Activated naive CD4-positive, alpha-beta T cell treated with Interleukin-2 at 50 U/mL for 16 hours (primary cell): ENCODE measurements around the gene MGAT3.
A peak's percentile ranks its signal among the peaks of the same experiment; 100 is the strongest.
"Not testable (repeated sequence)": the region's sequence is repeated elsewhere in the genome, so short reads cannot be mapped to it uniquely, and the experiment has no call there.

Experiments used
- DNase-seq: peaks from one replicate; pipeline ENCODE4 v3.0.0-alpha.2; 2020

The MGAT3 gene

GRCh38 chr22:39518144-39518786 lies 61.5 kb downstream of the MGAT3 start:
- no peak for DNase-seq

GRCh38 chr22:39518996-39519680 lies 62.3 kb downstream of the MGAT3 start:
- DNase-seq, result peak; percentile 40

GRCh38 chr22:39519681-39520225 lies 62.9 kb downstream of the MGAT3 start:
- DNase-seq, result peak; percentile 96

- peak; percentile 92 for DNase-seq
Measured at GRCh38 chr22:39520226-39521105, 63.7 kb downstream of the MGAT3 start, which contains the start of gene ATF4. Gene ATF4 (plus strand): TSS chr22:39520562. CDS start chr22:39521446, 884 bp downstream.

- not testable (repeated sequence) for DNase-seq
Measured at GRCh38 chr22:39521106-39521885, 64.5 kb downstream of the MGAT3 start.

- not testable (repeated sequence) for DNase-seq
Measured at GRCh38 chr22:39522091-39522490, 65.3 kb downstream of the MGAT3 start.

GRCh38 chr22:39522567-39523300 lies 65.9 kb downstream of the MGAT3 start:
- DNase-seq, result peak; percentile 27

- no peak for DNase-seq
Measured at GRCh38 chr22:39524089-39524752, 67.4 kb downstream of the MGAT3 start.

GRCh38 chr22:39524753-39525657 lies 68.2 kb downstream of the MGAT3 start:
- no peak for DNase-seq

- DNase-seq, result no peak
Measured at GRCh38 chr22:39525658-39525975, 68.8 kb downstream of the MGAT3 start.

- DNase-seq, result no peak
Measured at GRCh38 chr22:39526736-39527171, 69.9 kb downstream of the MGAT3 start.

GRCh38 chr22:39527481-39527961 lies 70.7 kb downstream of the MGAT3 start:
- DNase-seq, result no peak

GRCh38 chr22:39528080-39528661 lies 71.4 kb downstream of the MGAT3 start:
- DNase-seq, result no peak

GRCh38 chr22:39528681-39529486 lies 72.1 kb downstream of the MGAT3 start:
- DNase-seq, result peak; percentile 91

- DNase-seq, result no peak
Measured at GRCh38 chr22:39529487-39529851, 72.7 kb downstream of the MGAT3 start.

GRCh38 chr22:39530116-39530515 lies 73.3 kb downstream of the MGAT3 start:
- DNase-seq, result no peak

- DNase-seq, result no peak
Measured at GRCh38 chr22:39530692-39531331, 74.0 kb downstream of the MGAT3 start.
